GM21447 (cell line): ENCODE data around the gene GPR162.
"Not testable (repeated sequence)": the region's sequence is repeated elsewhere in the genome, so short reads cannot be mapped to it uniquely, and the experiment has no call there.

Experiments
- ATAC-seq: cut with Tn5 transposase; IDR thresholded peaks from one replicate; pipeline ENCODE4 v1.9.1; 2021; ENCODE audit not compliant: unreplicated experiment

The GPR162 gene

DNA sequence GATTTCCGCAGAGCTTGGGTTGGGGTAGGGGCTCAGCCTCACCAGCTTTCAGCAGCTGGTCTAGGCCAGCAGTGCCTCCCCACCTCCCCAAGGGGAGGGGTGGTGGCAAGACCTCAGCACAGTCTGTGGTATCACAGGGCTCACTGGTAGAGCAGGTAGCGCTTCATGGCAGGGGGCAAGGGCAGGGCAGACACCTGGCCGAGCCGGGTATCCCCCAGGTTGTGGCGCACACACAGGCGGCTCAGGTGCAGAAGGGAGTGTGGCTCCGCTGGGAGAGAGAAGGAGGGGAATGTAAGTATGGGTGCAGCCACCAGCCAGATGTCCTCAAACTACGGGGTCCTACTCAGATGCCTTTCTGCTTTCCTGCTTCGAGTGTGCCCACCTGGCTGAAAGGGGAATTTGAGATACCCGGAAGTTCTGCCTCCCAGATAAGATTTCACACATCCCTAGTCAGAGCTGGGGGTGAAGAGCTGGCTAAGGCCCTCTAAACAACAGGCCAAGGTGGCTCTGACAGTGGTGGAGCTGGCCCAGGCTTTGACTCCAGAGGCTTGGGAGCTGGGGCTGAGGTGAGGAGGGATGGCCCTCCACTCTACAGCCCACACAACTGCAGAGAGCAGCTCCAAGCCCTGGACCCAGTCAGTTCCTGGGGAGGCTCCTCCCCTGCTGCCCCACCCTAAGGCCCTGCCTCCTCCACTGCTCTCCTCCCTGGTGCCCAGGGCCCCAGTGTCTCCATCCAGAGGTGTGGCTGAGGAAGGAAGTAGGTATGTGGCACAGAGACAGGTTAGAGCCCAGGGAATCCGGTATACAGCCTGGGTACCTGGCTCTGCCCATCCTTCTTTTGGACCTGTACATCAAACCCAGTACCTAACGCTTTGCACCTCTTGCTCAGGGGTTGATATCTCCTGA is 49.7 kb downstream of the GPR162 start:
- ATAC-seq = no peak

GRCh38 chr12:6872073-6873048 is 50.7 kb downstream of the GPR162 start:
- peak; percentile 27 for ATAC-seq

GRCh38 chr12:6873094-6874014 is 51.7 kb downstream of the GPR162 start, which contains the start of gene SPSB2:
Gene SPSB2, minus strand, starts transcription at chr12:6873303. Its CDS starts 402 bp downstream, at chr12:6872901.
- peak; percentile 50 for ATAC-seq

GRCh38 chr12:6874015-6874368 is 52.4 kb downstream of the GPR162 start:
- ATAC-seq = not testable (repeated sequence)
